ENCODE measurements around the gene ANKRD49. TPM values are rescaled to one million over a fixed set of nuclear protein-coding genes. Genes with fewer than 3 reads are reported as not detected.

ANKRD49 gene
- total and polyA plus RNA-seq, 4 donors, result 10.4 to 22.6 (median 15.5) TPM

DNA sequence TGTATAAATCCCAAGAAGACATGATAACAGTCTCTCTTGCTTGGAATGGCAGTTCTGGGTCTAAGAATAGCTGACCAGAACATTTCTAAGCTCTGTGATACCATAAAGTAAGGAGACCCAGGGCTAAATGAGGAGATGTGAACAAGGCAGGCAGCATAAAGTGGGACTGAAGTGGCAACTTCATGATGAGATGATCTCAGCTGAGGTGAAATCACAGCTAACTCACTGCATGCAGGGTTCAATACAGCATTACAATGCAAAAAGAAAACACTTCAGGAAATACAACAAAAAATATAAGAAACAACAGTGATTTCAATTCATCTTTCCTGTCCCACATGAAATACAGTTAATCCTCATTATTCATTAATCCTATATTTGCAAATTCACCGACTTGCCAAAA lies 44.8 kb upstream of the ANKRD49 start:
- 84 to 90% methylated on average over 1 of the region's 1 CpG for WGBS, 2 donors
- TF ChIP-seq, protein P1, sequence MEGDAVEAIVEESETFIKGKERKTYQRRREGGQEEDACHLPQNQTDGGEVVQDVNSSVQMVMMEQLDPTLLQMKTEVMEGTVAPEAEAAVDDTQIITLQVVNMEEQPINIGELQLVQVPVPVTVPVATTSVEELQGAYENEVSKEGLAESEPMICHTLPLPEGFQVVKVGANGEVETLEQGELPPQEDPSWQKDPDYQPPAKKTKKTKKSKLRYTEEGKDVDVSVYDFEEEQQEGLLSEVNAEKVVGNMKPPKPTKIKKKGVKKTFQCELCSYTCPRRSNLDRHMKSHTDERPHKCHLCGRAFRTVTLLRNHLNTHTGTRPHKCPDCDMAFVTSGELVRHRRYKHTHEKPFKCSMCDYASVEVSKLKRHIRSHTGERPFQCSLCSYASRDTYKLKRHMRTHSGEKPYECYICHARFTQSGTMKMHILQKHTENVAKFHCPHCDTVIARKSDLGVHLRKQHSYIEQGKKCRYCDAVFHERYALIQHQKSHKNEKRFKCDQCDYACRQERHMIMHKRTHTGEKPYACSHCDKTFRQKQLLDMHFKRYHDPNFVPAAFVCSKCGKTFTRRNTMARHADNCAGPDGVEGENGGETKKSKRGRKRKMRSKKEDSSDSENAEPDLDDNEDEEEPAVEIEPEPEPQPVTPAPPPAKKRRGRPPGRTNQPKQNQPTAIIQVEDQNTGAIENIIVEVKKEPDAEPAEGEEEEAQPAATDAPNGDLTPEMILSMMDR (IDR thresholded peaks at IDR 0.05; ENCODE audit: control extremely low read depth, extremely low read depth), result no peak
- ATAC-seq (ENCODE audit: insufficient read depth, low FRiP score), result no peak

DNA sequence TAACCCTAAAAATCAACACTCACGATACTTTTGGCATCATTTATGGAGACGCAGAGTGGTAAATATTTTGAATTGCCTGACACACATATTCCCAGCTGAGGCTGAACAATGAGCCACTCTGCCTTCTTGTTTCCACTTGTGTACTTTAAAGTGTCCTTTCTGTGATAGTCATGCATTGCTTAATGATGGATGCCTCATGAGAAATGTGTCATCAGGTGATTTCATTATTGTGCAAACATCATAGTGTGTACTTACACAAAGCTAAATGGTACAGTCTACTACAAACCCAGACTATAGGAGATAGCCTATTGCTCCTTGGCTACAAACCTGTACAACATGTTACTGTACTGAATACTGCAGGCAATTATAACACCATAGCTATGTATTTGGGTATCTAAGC lies 44.3 kb upstream of the ANKRD49 start:
- TF ChIP-seq, protein P1 (IDR thresholded peaks at IDR 0.05; ENCODE audit: control extremely low read depth, extremely low read depth), result no peak
- no peaks in the 10 kb centered on the region for H3K27me3 ChIP-seq (ENCODE audit: control insufficient read depth in 3 of 3, insufficient read depth in 3 of 3, low read length in 2 of 3)
- no peaks in the 10 kb centered on the region for H3K4me1 ChIP-seq (ENCODE audit: control insufficient read depth in 5 of 5, insufficient read depth in 5 of 5, low read length in 5 of 5)
- no peak overlapping the region for H3K27ac ChIP-seq (ENCODE audit: low read depth in 1 of 2, low read length in 1 of 2)
- peaks cover 0 to 12% (median 5%) of the 10 kb centered on the region in 4 donors for H3K36me3 ChIP-seq (ENCODE audit: control insufficient read depth in 4 of 4, insufficient read depth in 4 of 4, low read length in 4 of 4)
- H3K4me3 ChIP-seq, result no peak overlapping the region
- WGBS, 2 donors, result 85 to 91% methylated on average over 2 of the region's 2 CpGs
- DNase-seq, result no peak
- H3K9ac ChIP-seq (ENCODE audit: insufficient read depth in 1 of 2, low read length in 2 of 2), result no peak overlapping the region
- H3K9me3 ChIP-seq (ENCODE audit: control insufficient read depth in 4 of 4, insufficient read depth in 3 of 4, low read length in 3 of 4), result no peaks in the 10 kb centered on the region
- no peak for ATAC-seq (ENCODE audit: insufficient read depth, low FRiP score)

More for the DNA sequence above, 44.8 kb upstream of the ANKRD49 start:
- no peak for DNase-seq
- Histone ChIP-seq H3K9me3 (ENCODE audit: control insufficient read depth in 4 of 4, insufficient read depth in 3 of 4, low read length in 3 of 4) (no peaks in the 10 kb centered on the region), H3K9ac (ENCODE audit: insufficient read depth in 1 of 2, low read length in 2 of 2) (no peak overlapping the region), H3K36me3 (ENCODE audit: control insufficient read depth in 4 of 4, insufficient read depth in 4 of 4, low read length in 4 of 4) (peaks cover 0 to 13% (median 5%) of the 10 kb centered on the region in 4 donors), H3K27me3 (ENCODE audit: control insufficient read depth in 3 of 3, insufficient read depth in 3 of 3, low read length in 2 of 3) (no peaks in the 10 kb centered on the region), H3K4me1 (ENCODE audit: control insufficient read depth in 5 of 5, insufficient read depth in 5 of 5, low read length in 5 of 5) (no peaks in the 10 kb centered on the region), H3K27ac (ENCODE audit: low read depth in 1 of 2, low read length in 1 of 2) (no peak overlapping the region), H3K4me3 (no peak overlapping the region)

DNA sequence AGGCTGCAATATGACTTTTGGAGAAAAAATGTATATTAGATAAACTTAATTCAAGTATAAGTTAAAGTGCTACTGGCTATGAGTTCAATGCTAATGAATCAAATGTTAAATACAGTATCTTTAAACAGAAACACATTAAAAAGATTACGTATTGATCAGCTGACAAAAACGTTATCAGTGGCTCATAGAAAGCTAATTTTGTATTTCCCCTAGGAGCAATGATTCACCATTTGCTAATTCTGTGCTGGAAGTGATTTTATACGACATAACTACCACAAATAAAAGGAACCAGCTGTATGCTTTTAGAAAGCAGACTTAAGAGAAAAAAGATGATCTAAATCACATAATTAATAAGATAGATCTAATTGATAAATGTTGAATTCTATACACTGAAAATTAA lies 43.7 kb upstream of the ANKRD49 start:
- Histone ChIP-seq H3K36me3 (ENCODE audit: control insufficient read depth in 4 of 4, insufficient read depth in 4 of 4, low read length in 4 of 4) (peaks cover 0 to 11% (median 4%) of the 10 kb centered on the region in 4 donors), H3K9ac (ENCODE audit: insufficient read depth in 1 of 2, low read length in 2 of 2) (no peak overlapping the region), H3K4me3 (no peak overlapping the region), H3K9me3 (ENCODE audit: control insufficient read depth in 4 of 4, insufficient read depth in 3 of 4, low read length in 3 of 4) (no peaks in the 10 kb centered on the region), H3K27me3 (ENCODE audit: control insufficient read depth in 3 of 3, insufficient read depth in 3 of 3, low read length in 2 of 3) (no peaks in the 10 kb centered on the region), H3K27ac (ENCODE audit: low read depth in 1 of 2, low read length in 1 of 2) (no peak overlapping the region), H3K4me1 (ENCODE audit: control insufficient read depth in 5 of 5, insufficient read depth in 5 of 5, low read length in 5 of 5) (no peaks in the 10 kb centered on the region)
- 80 to 84% methylated on average over 3 of the region's 3 CpGs for WGBS, 2 donors
- no peak for ATAC-seq (ENCODE audit: insufficient read depth, low FRiP score)
- TF ChIP-seq, protein P1 (IDR thresholded peaks at IDR 0.05; ENCODE audit: control extremely low read depth, extremely low read depth), result no peak
- no peak for DNase-seq

DNA sequence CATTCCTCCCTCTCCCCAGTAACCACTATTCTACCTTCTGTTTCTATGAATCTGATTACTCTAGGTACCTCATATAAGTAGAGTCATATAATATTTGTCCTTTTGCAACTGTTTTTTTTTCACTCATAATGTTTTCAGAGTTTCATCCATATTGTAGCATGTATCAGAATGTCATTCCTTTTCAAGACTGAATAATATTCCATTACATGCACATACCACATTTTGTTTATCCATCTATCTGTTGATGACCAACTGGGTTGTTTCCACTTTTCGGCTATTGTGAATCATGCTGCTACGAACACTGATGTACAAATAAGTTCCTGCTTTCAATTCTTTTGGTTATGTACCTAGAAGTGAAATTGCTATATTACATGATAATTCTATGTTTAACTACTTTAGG lies 40.8 kb upstream of the ANKRD49 start:
- WGBS, 2 donors, result 98 to 100% methylated on average over 2 of the region's 2 CpGs
- H3K9me3 ChIP-seq (ENCODE audit: control insufficient read depth in 4 of 4, insufficient read depth in 3 of 4, low read length in 3 of 4), result no peaks in the 10 kb centered on the region
- no peaks in the 10 kb centered on the region for H3K27me3 ChIP-seq (ENCODE audit: control insufficient read depth in 3 of 3, insufficient read depth in 3 of 3, low read length in 2 of 3)
- ATAC-seq (ENCODE audit: insufficient read depth, low FRiP score) (no peak), DNase-seq (no peak)
- no peak overlapping the region for H3K4me3 ChIP-seq
- TF ChIP-seq, protein P1 (IDR thresholded peaks at IDR 0.05; ENCODE audit: control extremely low read depth, extremely low read depth), result no peak
- no peak overlapping the region for H3K9ac ChIP-seq (ENCODE audit: insufficient read depth in 1 of 2, low read length in 2 of 2)
- H3K27ac ChIP-seq (ENCODE audit: low read depth in 1 of 2, low read length in 1 of 2), result no peak overlapping the region
- peaks cover 0 to 9% (median 5%) of the 10 kb centered on the region in 4 donors for H3K36me3 ChIP-seq (ENCODE audit: control insufficient read depth in 4 of 4, insufficient read depth in 4 of 4, low read length in 4 of 4)
- H3K4me1 ChIP-seq (ENCODE audit: control insufficient read depth in 5 of 5, insufficient read depth in 5 of 5, low read length in 5 of 5), result no peaks in the 10 kb centered on the region

Data from lung (tissue), 12 donors.